Measurements from ENCODE around the gene ABCC4.

Gene ABCC4

DNA sequence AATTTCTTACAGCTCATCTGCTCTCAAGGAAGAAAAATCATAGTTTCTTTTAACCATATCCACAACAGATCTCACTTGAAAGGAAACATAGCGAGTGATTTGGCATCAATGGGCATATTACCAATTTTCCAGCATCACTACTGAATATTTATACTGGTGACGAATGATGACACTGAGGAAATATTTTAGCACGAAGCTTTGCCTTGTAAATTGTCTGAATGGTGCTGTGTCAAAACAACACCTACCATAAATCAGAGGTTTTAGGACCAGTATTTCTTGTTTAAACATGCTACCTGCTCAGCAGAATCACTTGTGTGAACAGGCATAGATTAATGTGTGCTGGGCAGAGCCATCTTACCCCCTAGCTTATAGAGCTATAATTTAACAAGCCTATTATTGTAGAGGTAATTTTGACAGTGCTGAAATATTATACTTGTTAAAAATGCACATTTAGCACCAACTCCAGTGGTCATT, 146.8 kb downstream of the ABCC4 start:
- DNase-seq: no peak

DNA sequence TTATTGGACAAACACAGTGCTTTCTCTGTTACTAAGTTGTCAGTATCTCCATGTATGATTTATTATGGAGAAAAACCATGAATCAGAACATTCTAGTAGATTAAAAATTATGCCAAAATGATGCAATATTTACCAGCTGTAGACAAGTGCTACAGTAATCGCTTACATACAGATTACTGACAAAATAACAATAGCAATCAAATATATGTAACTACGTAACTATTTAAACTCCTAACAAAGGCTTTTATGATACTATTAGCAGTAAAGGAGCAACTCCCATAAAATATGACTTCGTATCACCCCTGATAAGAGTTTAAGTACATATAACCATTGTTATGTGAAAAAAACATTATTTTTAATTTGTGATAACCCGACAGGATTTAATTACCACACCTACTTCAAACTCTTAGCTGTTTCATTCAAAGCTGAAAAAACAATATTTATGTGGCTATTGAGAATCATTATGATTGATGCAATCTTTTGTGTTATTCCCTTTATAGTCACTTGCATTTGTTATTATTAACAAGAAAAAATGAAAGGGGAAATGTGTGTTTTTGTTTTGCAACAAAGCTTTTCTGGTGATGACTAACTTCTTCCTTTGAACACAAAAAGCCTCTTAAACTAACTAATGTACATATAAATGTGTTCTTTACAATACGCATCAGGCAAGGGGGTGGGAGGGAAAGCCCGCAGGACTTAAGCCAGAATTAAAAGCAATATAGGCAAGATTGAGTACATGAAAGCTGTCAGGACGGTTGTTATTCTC, 147.4 kb downstream of the ABCC4 start:
- no peak for DNase-seq

DNA sequence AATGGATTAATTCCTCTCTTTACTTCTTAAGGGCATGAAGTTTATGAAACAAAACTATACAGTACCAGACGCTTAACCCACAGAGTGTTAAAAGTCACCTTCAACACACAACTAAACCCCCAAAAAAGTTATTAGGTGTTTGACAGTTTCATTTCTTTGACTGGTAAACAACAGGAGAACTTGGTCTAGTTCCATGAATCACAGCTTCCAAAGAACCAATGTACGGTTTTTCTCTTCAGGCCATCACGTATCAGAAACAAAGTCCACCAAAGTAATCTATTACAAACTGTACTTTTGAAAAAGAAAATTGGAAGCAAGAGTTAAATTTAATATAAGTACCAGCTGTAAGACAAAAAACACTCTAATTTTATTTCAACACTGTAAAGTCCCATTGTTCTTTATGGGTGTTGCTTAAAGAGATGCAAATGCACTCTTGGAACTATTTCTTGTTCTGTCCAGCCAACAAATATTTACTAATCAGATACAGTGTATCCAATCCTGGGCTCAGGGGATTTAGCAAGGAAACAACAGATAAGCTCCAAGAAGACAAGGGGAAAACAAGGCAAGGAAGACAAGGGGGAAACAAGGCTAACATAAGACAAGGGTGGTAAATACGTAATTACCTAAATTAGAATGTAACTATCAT, 149.2 kb downstream of the ABCC4 start:
- no peak for DNase-seq

DNA sequence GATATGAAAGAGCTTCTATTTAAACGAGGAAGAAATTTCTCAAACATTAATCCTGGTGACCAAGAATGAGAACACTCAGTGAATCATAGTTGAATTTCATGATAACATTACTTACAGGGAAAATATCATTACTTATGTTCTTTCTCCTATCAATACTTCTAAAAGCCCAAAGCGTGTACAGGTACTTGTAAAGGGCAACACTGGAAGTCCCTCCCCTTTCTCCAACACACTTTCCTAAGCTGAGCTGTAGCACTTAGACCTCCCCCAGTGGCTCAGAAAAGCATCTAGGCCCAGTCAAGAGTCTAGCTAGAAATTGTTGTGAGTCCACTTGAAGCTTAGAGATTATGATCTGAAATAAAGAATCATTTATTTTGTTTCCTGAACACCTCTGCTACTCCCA, 150.7 kb downstream of the ABCC4 start:
- DNase-seq: no peak

DNA sequence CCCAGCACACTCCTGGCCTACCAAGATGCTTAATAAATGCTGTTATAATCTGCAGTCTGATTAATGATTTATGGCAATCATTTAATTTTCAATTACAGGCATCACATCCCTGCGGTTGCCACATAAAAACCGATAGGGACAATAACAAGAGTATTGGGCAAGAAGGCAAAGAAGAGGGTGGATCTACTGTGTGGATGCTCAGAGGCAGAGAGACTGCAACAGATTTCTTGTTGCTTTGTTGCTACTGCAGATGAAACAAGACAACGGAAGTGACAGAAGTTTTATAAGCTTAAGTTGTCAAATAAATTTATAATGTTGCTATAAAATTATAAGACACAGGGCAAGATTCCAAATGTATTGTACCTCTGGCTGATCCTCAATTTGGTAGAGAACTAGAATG, 154.8 kb downstream of the ABCC4 start:
- no peak for DNase-seq

DNA sequence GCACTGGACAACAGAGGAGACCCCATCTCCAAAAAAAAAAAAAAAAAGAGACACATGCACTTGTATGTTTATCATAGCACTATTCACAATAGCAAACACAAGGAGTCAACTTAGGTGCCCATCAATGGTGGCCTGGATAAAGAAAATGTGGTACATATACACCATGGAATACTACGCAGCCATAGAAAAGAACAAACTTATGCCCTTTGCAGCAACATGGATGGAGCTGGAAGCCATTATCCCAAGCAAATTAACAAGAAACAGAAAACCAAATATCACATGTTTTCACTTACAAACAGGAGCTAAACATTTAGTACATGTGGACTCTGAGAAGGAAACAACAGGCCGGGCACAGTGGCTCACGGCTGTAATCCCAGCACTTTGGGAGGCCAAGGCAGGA, 155.7 kb downstream of the ABCC4 start:
- DNase-seq: no peak

DNA sequence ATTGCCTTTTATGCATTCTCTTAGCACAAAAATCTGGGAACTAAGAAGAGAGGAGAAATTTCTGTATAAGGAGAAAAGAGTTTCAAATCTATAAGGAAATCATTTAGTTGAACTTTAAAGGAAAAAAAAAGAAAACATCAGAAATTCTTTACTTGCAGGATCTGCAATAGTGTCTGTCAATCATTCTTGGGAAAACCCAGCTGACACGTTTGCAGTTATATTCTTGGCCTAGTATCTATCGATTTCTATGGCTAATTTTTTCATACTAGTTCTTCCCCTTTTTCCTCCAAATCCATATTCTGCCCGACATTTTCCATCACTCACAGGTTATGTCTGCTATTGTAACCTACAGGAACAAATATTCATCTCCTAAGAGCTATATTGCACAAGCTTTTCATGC, 160.7 kb downstream of the ABCC4 start:
- no peak for DNase-seq

DNA sequence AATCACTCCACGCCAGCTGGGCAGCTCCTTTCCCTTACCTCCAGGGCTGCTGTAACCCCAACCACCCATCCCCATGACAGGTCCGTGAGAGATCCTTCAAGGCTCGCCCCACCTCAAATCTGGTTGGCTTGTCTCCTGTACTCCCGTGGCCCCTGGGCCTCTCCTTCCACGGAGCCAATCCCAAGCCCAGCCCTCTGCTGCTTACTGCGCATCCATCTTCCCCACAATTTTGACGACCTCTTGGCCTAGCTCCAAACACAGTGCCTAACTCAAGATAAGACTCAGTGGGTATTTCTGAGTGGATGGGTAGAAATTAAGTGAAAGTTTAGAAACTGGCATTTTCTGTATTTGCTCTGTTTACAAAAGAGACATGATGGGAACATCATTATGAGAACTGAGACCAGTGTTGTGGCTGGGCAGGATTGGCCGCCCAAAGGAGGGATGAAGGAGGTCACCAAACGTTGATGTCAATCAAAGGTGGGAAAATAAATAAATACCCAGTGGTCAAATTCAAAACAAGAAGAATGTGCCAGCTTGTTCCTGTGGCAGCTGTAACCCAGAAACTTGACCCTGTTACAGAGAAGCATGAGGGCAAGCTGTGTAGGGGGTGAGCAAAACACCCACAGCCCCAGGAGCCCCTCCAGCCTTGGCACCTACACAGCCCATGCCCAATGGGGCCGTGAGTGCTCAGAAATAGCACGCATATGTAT, 162.2 kb downstream of the ABCC4 start:
- DNase-seq: no peak

DNA sequence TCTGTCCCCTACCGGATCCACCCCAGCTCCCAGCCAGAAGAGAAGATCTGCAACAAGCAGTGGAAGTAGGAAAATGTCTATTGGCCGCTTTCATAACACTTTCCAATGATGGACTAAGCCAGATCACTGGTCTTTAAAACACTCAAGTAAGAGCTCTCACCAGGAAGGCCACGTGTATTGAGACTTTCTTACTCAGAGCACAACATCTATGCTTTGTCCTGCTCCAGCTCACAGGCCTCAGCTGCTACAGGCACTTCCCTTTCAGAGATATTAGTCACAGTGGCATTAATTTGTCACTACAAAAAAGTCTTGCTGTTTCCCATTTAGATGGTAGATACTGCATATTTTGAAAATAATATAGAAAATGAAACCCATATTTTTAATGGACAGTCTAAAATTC, 164.2 kb downstream of the ABCC4 start:
- DNase-seq: no peak

DNA sequence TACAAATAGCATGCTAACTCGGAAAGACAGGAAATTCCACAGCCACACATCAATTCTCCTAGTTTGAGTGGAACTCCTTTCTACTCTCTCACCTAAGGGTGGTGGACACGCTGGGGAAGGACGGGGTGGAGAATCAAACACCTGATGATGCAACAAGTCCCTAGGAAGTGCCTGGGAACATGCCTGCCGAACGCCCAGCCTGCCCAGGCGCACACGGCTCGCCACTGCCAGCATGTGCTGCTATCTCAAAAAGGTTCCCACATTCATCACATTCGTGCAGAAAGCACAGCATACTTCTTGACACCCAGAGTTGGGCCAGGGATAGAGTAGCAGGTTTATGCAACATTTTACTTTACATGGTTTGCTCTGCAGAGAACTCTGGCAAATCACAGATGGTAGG, 164.6 kb downstream of the ABCC4 start:
- no peak for DNase-seq

DNA sequence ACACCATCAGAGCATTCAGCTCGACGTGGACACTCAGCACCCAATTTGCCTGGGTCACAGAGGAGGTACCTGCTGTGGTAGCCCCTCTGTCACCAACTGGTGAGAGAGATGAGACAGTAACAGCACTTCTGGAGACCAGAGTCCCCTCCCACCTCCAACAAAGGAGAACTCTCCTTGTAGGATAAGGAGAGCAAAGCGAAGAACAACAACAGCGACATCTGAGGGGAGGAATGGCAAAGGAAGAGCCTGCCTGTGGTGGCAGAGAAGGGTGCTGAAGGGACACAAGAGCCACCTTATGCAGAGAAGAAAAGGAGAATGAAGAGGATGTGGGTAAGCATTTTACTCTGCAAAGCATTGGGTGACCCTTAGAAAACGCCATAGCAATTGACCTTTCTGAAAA, 167.8 kb downstream of the ABCC4 start:
- DNase-seq: no peak

DNA sequence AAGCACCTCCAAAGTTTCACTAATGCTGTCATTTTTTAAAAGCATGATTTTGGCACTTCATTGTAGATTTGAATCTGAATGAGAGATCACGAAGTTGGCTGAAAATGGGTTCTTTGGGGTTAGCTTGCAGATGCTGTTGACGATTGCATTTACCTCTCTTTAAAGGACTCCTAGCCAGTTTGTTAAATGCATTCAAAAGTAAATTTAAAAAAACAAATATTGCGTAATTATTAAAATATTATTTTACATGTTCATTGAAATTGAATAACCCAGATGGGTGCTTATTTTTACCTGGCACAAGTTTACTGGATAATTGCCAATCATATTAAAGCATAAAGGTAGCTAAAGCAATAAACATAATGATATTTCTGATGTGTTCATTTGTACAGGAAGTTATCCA, 172.2 kb downstream of the ABCC4 start:
- DNase-seq: no peak

DNA sequence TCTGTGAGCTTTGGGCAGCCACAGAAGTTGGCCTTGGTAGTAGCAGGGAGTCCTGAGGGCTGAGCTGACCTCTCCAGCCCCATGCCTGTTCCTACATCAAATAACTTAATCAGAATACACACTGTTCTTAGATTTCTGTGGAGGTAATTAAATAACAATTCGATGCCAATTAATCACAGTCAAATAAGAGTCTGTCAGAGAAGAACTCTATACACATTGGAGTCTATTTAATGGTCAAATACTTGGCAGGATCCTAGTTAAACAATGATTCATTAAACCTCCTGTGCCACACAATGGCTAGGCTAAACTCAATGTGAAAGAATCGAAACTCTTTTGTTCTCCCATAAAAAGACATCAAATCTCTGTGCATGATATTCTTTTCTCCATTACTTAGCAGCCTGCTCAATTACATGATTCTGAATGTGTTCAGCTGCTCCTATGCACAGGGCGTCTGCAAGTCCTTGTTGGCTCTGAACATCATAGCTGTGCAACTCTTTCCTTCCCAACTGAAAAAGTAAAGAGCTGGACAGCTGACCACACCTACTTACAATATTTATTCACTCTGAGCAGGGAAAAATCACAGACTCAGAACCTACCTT, 173.1 kb downstream of the ABCC4 start:
- no peak for DNase-seq

DNA sequence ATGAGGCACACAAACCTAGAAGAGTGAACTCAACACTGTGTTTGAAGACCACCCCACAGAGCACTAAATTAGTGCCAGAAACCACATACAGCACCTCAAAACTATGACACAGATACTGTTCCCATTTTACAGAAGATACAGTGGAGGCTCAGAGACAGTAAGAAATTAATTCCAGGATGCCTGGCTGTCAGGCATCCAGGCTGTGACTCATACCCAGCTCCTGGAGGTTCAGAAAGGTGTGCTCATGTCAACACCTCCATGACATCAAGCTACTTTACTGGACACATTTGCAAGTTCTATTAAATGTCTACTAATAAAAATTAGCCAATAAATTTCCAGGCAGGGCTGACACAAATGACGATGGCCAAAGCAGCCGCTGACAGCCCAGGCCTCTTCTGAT, 176.3 kb downstream of the ABCC4 start:
- no peak for DNase-seq

DNA sequence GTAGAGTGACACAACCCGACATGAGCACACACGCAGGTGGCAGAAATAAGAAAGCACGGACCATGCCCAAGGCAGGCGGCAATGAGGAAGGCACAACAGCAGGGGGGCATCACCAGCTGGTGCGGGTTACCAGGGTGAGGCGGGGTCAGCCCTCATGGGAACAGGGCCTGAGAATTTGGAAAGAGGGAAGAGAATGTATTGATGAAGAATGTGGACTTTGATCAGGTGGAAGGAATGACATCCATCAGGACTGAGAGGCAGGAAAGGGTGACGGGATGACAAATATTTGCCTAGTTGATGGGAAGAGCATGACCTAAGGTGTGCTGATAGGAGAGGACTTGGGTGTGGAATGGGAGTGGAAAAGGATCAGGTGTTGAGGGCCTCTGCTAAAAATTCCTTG, 177.5 kb downstream of the ABCC4 start:
- no peak for DNase-seq

DNA sequence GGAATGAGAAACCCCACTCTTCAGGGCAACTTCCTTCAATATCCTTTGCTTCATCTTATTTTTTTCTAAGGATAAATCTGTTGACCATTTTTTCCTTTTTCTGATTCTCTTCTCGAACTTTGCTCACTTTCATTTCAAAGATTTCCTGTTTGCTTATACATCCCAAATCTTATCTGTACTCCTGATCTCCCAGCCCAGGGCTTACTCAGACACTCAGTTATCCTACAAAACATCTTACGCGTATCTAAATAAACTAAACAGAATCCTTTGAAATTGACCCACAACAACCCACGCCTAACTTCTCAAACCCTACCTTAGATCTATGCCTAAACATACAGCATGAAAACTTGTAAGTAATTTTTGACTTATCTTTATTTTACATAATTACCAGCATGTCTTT, 179.2 kb downstream of the ABCC4 start:
- DNase-seq: no peak

DNA sequence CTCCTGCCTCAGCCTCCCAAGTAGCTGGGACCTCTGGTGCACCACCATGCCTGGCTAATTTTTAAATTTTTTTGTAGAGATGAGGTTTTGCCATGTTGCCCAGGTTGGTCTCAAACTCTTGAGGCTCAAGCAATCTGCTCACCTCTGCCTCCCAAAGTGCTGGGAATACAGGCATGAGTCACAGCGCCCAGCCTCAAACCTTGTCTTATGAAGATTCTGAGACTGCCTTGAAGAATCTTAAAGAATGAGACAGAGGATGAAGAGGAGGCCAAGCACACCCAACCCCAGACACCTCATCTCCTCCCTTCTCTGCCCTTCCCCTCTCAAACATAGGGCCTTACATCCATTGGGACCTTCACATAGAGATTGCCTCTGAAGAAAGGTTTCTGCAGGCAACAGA, 179.7 kb downstream of the ABCC4 start:
- DNase-seq: no peak

DNA sequence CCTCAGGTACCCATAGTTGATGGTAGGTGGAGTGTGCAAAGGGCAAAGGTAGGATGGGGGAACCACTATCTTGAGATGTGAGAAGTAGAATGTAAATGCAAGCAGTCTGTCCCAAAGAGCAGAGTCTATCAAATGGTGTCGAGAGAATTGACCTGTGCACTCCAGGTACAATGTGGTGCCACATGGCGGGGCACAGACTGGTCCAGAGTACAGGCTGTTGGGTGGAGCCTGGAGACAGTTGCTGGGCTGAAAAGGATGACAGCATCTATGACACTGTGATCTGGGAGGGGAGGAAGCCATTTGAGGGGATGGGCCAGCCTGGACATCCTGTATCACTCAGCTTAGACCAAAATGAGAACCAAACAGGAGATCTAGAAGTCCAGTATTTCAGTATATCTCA, 180.6 kb downstream of the ABCC4 start:
- DNase-seq: no peak

DNA sequence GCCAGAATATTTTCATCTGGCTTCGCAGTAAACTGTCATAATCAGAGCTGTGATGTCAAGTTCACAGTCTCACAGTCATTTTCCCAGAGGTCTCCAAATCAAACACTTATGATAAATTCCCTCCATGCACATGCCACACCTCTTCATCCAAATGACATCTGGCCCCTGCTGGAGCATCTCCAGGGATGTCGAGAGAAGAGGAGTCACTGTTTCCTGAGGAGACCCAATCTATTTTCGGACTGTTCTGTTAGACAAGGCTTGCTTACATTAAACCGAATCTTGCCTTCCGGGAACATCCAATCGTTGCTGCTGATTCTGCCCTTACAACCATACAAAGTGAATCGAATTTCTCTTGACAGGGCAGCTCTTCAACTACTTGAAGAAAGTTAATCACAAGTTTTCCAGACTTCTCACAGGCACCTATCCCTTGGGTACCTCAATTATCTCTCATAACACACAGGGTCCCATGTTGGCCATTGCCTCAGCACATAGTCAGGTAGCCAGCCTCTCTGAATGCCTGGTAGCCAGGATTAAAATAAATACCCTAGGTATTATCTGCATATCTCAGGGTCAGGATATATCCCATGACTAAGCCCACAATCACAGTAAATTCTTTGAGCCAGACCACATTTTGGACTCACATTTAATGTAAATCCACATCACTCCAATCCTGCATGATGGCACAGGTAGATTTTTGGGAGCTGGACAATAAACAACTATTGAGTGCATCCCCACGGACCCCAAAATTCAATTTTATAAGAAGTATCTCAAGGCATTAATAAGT, 182.5 kb downstream of the ABCC4 start:
- DNase-seq: no peak

DNA sequence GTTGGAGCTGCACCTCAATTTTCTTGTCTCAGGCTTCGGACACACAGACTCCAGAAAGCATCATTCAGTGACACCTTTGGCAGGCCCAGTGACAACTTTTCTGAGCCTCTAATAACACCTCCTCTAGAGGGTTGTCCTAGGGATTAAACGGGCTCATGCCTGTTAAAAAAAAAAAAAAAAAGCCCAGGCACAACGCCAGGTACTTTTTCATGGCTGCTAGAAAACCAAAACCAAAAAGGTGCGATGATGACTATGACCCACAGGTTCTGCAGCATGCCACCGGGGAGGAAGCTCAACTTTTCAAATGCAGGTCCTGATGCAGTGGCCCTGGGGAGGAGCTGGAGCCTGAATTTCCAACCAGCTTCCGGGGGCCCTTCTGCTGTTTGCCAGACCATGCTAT, 184.2 kb downstream of the ABCC4 start:
- DNase-seq: no peak

DNA sequence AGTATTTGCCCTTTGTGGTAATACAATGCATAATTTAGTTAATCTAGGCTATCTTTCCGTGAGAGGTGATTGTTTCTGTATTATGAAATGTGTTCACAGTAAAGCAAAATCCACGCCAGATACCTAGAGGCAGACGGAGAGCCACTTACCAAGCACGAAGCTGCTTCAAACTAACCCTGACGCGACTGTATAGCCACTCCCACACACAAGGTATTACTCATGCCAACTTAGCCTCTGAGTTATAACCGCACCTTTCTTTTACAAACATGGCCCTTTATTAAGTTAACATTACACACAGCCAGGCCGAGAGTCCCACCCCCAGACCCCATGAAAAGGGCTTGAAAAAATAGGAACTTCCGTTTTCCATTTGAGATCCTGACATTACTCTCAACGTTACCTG, 185.7 kb downstream of the ABCC4 start:
- DNase-seq: no peak

DNA sequence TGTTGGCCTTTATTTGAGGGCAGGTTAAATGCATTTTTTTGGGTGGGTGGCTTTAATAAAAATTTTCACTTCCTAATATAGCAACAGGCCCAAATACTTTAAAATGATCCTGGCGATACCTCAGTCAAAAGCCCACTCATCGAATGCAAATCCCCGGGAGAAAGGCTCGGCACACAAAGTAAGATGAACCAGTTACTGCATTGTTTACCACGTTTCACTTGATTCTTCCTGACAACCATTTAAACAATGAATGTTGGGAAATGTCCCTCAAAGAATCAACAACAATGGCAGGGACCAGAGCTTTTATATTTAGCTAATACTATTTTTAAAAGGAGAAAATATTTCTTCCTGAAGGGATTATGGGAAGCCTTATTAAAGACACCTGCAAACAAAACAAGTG, 187.7 kb downstream of the ABCC4 start:
- no peak for DNase-seq

DNA sequence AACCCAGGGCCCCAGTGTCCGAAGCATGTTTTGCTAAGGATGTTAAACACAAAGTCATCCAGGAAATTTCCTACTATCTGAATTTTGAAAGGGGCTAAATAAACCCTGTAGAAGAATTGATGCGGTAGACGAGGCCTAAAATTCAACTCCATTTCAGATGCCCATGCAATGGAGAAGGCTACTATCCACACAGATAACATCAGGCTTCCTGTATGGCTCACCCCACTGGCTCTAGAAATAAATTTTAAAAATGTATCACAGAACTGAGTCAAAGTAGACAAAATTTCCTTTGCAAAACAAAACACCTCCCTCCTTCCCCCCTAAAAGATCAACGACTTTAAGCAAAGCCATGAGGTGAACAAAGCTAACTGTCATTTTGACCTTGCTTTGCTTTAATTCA, 188.4 kb downstream of the ABCC4 start:
- DNase-seq: no peak

Data from C1 segment of cervical spinal cord (tissue), 14 donors.